GM23338 (cell line): ENCODE data around the gene ZNF235.

ENCODE experiments used
- EZH2 ChIP-seq: fragments of 200-600 bp; sonication (generic); IDR thresholded peaks from one replicate; pipeline ENCODE4 v1.8.0; 2017; ENCODE audit warnings: antibody characterized with exemption, mild to moderate bottlenecking, low read depth; ENCODE audit not compliant: unreplicated experiment
- EZH2phosphoT487 ChIP-seq: fragments of 200-600 bp; sonication (generic); IDR thresholded peaks from one replicate; pipeline ENCODE4 v1.8.1; 2018; ENCODE audit warnings: antibody characterized with exemption; ENCODE audit not compliant: unreplicated experiment
- TF ChIP-seq, protein P1 (sequence below), 2 experiments: fragments of 200-600 bp in 1 of 2; sonication (generic) in 1 of 2; conservative IDR thresholded peaks; 2 replicates each; pipeline versions ENCODE4 v1.5.1 to v1.6.1; 2016 to 2017; ENCODE audit warnings: antibody characterized with exemption in 2 of 2, low read depth in 2 of 2, mild to moderate bottlenecking in 2 of 2, moderate library complexity in 1 of 2

DNA sequence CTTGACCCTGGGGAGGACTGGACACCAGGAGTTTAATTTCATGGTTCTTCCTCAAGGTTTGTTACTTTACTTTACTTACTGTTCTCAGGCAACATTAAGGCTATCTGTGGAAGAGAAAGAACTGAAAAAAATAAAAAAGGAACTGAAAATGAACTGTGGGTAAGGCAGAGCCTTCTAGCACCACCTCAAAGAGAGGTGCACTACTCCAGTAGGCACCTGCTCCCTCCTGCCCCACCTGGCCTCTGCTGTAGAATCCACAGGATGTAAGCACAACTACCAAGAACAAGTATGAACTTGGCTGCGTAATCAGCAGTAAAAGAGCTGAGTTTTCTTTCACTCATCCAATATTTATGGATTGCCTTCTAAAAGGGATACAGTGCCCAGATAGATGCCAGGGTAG, 39.4 kb upstream of the ZNF235 start:
- TF ChIP-seq, protein P1, sequence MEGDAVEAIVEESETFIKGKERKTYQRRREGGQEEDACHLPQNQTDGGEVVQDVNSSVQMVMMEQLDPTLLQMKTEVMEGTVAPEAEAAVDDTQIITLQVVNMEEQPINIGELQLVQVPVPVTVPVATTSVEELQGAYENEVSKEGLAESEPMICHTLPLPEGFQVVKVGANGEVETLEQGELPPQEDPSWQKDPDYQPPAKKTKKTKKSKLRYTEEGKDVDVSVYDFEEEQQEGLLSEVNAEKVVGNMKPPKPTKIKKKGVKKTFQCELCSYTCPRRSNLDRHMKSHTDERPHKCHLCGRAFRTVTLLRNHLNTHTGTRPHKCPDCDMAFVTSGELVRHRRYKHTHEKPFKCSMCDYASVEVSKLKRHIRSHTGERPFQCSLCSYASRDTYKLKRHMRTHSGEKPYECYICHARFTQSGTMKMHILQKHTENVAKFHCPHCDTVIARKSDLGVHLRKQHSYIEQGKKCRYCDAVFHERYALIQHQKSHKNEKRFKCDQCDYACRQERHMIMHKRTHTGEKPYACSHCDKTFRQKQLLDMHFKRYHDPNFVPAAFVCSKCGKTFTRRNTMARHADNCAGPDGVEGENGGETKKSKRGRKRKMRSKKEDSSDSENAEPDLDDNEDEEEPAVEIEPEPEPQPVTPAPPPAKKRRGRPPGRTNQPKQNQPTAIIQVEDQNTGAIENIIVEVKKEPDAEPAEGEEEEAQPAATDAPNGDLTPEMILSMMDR (conservative IDR thresholded peaks at IDR 0.05; ENCODE audit: low read depth in 2 of 2), result no peak
- TF ChIP-seq EZH2phosphoT487 (no peak), EZH2 (no peak)
